ENCODE results near the gene AK6. TPM values are rescaled to one million over a fixed set of nuclear protein-coding genes. Genes with fewer than 3 reads are reported as not detected.

The AK6 gene
- total and polyA plus RNA-seq, 3 donors from 2014 or later, result 24.6 to 59.2 (median 32.0) TPM

GRCh38 chr5:69415584-69415958 lies 46.3 kb upstream of the AK6 start:
- H3K4me1 ChIP-seq, result no peaks in the 10 kb centered on the region
- H3K36me3 ChIP-seq (ENCODE audit: low read depth, missing control alignments), result no peaks in the 10 kb centered on the region
- intact Hi-C loops (cut with DNase I; ENCODE audit: low total_unique reads), result no loop called here
- no peak for DNase-seq
- 51 to 66% methylated on average over 16 to 18 of the region's 18 CpGs for WGBS, 2 donors
- peak overlapping the region; percentile 13 to 31 for H3K27ac ChIP-seq
- no peak for TF ChIP-seq POLR2A (IDR thresholded peaks at IDR 0.05)
- TF ChIP-seq, protein P1, sequence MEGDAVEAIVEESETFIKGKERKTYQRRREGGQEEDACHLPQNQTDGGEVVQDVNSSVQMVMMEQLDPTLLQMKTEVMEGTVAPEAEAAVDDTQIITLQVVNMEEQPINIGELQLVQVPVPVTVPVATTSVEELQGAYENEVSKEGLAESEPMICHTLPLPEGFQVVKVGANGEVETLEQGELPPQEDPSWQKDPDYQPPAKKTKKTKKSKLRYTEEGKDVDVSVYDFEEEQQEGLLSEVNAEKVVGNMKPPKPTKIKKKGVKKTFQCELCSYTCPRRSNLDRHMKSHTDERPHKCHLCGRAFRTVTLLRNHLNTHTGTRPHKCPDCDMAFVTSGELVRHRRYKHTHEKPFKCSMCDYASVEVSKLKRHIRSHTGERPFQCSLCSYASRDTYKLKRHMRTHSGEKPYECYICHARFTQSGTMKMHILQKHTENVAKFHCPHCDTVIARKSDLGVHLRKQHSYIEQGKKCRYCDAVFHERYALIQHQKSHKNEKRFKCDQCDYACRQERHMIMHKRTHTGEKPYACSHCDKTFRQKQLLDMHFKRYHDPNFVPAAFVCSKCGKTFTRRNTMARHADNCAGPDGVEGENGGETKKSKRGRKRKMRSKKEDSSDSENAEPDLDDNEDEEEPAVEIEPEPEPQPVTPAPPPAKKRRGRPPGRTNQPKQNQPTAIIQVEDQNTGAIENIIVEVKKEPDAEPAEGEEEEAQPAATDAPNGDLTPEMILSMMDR (IDR thresholded peaks at IDR 0.05), result no peak
- no peaks in the 10 kb centered on the region for H3K27me3 ChIP-seq
- H3K9me3 ChIP-seq, result no peaks in the 10 kb centered on the region
- peak overlapping the region; percentile 57 to 65 for H3K4me3 ChIP-seq

GRCh38 chr5:69414885-69415583 lies 45.7 kb upstream of the AK6 start, which contains the start of gene MARVELD2:
Gene MARVELD2 (plus strand): TSS chr5:69415116. CDS start chr5:69419386, 4,270 bp downstream.
- H3K27ac ChIP-seq, result peak within 1 kb of the TSS; percentile 13 to 31
- no peaks in the 10 kb centered on the region for H3K27me3 ChIP-seq
- H3K36me3 ChIP-seq (ENCODE audit: low read depth, missing control alignments), result no peaks in the 10 kb centered on the region
- peak within 1 kb of the TSS; percentile 57 to 65 for H3K4me3 ChIP-seq
- DNase-seq, result peak; percentile 65
- no peaks in the 10 kb centered on the region for H3K4me1 ChIP-seq
- WGBS, 2 donors, result 16 to 40% methylated on average over 19 to 56 of the region's 78 CpGs
- no peaks in the 10 kb centered on the region for H3K9me3 ChIP-seq
- TF ChIP-seq, protein P1 (IDR thresholded peaks at IDR 0.05), result no peak
- TF ChIP-seq POLR2A (IDR thresholded peaks at IDR 0.05), result no peak
- intact Hi-C loops (cut with DNase I; ENCODE audit: low total_unique reads), result no loop called here

DNA sequence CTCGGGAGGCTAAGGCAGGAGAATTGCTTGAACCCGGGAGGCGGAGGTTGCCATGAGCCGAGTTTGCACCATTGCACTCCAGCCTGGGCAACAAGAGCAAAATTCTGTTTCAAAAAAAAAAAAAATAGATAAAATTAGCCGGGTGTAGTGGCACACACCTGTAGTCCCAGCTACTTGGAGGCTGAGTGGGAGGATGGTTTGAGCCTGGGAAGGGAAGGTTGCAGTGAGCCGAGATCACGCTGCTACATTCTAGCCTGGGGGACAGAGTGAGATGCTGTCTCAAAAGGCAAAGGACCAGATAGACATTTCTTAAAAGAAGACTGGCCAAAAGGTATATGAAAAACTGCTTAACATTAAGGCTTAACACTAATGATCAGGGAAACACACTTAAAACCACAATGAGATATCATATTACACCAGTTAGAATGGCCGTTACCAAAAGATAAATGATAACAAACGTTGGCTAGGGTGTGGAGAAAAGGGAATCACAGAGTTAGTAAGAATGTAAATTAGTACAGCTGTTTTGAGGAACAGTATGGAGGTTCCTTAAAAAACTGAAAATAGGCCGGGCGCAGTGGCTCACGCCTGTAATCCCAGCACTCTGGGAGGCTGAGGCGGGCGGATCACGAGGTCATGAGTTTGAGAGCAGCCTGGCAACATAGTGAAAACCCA lies 35.5 kb upstream of the AK6 start:
- no peaks in the 10 kb centered on the region for H3K27me3 ChIP-seq
- H3K4me3 ChIP-seq, result no peak overlapping the region
- H3K4me1 ChIP-seq, result no peaks in the 10 kb centered on the region
- no peak for DNase-seq
- intact Hi-C loops (cut with DNase I; ENCODE audit: low total_unique reads), result no loop called here
- H3K27ac ChIP-seq, result no peak overlapping the region
- 84 to 85% methylated on average over 15 of the region's 15 CpGs for WGBS, 2 donors
- TF ChIP-seq, protein P1 (IDR thresholded peaks at IDR 0.05), result no peak
- TF ChIP-seq POLR2A (IDR thresholded peaks at IDR 0.05), result no peak
- no peaks in the 10 kb centered on the region for H3K36me3 ChIP-seq (ENCODE audit: low read depth, missing control alignments)
- no peaks in the 10 kb centered on the region for H3K9me3 ChIP-seq

GRCh38 chr5:69378376-69378775 lies 9.1 kb upstream of the AK6 start:
- Histone ChIP-seq H3K27ac (no peak overlapping the region), H3K36me3 (ENCODE audit: low read depth, missing control alignments) (no peaks in the 10 kb centered on the region), H3K27me3 (no peaks in the 10 kb centered on the region), H3K4me1 (peaks cover 7% of the 10 kb centered on the region), H3K9me3 (no peaks in the 10 kb centered on the region), H3K4me3 (no peak overlapping the region)
- DNase-seq, result no peak
- TF ChIP-seq POLR2A (IDR thresholded peaks at IDR 0.05), result no peak
- TF ChIP-seq, protein P1 (IDR thresholded peaks at IDR 0.05), result no peak
- intact Hi-C loops (cut with DNase I; ENCODE audit: low total_unique reads), result no loop called here
